T-helper 1 cell treated with Interleukin-12 subunit alpha and Interleukin-12 subunit beta and Interleukin-4 antibody, amounts not matched to agents 30 ng/mL and 1 ng/mL, for 36 hours (primary cell): ENCODE results near the gene CCDC92B. TPM values are rescaled to one million over a fixed set of nuclear protein-coding genes. Genes with fewer than 3 reads are reported as not detected.

Experiments used
- intact Hi-C: fragments of 100-400 bp; cut with micrococcal nuclease; formaldehyde crosslinking; loops from one replicate; pipeline ENCODE4 v1.15.1; 2024
- total RNA-seq: library from RNA; stranded (reverse); gene quantifications from 2 replicates; pipeline ENCODE4 v1.2.3, GENCODE V29; 2022

The CCDC92B gene
- total RNA-seq, 1 donor from 2014 or later: 0.17 TPM

GRCh38 chr17:2691965-2692780 is 57.3 kb downstream of the CCDC92B start:
- intact Hi-C loops: no loop called here

GRCh38 chr17:2691069-2691871 is 58.2 kb downstream of the CCDC92B start:
- intact Hi-C loops: no loop called here

- intact Hi-C loops: no loop called here
Measured at GRCh38 chr17:2690165-2691068, 59.0 kb downstream of the CCDC92B start.

GRCh38 chr17:2689411-2690164 is 59.9 kb downstream of the CCDC92B start:
- intact Hi-C loops: no loop called here

GRCh38 chr17:2688351-2689342 is 60.8 kb downstream of the CCDC92B start:
- intact Hi-C loops: no loop called here

GRCh38 chr17:2687074-2687418 is 62.4 kb downstream of the CCDC92B start:
- intact Hi-C loops: no loop called here

GRCh38 chr17:2685696-2686095 is 63.8 kb downstream of the CCDC92B start:
- intact Hi-C loops: no loop called here

- intact Hi-C loops: no loop called here
Measured at GRCh38 chr17:2684549-2684948, 64.9 kb downstream of the CCDC92B start.

GRCh38 chr17:2683912-2684311 is 65.5 kb downstream of the CCDC92B start:
- intact Hi-C loops: no loop called here

- intact Hi-C loops: no loop called here
Measured at GRCh38 chr17:2682176-2682938, 67.1 kb downstream of the CCDC92B start.

- intact Hi-C loops: no loop called here
Measured at GRCh38 chr17:2681650-2682049, 67.8 kb downstream of the CCDC92B start.

- intact Hi-C loops: no loop called here
Measured at GRCh38 chr17:2680961-2681360, 68.5 kb downstream of the CCDC92B start.

- intact Hi-C loops: loop anchor here (5.0 kb wide), 1 partner anchor 147 kb away; no protein-coding TSS in a partner anchor
Measured at GRCh38 chr17:2679247-2679646, 70.2 kb downstream of the CCDC92B start.

Other genes with a start within 250 kb of the CCDC92B start
- 32.5 and 36.7 TPM in 2 replicates for gene METTL16, start 237.8 kb downstream of the CCDC92B start, total RNA-seq
- 167 and 191 TPM in 2 replicates for gene PAFAH1B1, start 156.0 kb downstream of the CCDC92B start, total RNA-seq
- 69.6 and 73.4 TPM in 2 replicates for gene CLUH, start 37.9 kb downstream of the CCDC92B start, total RNA-seq
- gene RAP1GAP2, start 46.8 kb upstream of the CCDC92B start, total RNA-seq: 17.8 and 19.7 TPM in 2 replicates